CD4-positive, CD25-positive, alpha-beta regulatory T cell (primary cell): ENCODE data around the gene SDK1. TPM values are rescaled to one million over a fixed set of nuclear protein-coding genes. Genes with fewer than 3 reads are reported as not detected.

Source experiments
- ATAC-seq, 2 donors: fragments of 150-1000 bp; cut with Tn5 transposase; one replicate each; pipeline ENCODE4 v1.10.0; 2021; ENCODE audit warnings: low read depth in 2 of 2, moderate number of reproducible peaks in 2 of 2, moderate library complexity in 1 of 2
- DNase-seq, 3 donors: peaks; one replicate each; pipeline versions ENCODE4 v3.0.0 to v3.0.0-alpha.2; 2012 to 2022; ENCODE audit warnings: mixed read lengths in 1 of 3
- H3K27ac ChIP-seq: one replicate; pipeline ENCODE4 v1.7.0; 2013; ENCODE audit warnings: mild to moderate bottlenecking, low read length; ENCODE audit not compliant: insufficient read depth, poor library complexity, severe bottlenecking
- H3K27me3 ChIP-seq: one replicate; pipeline ENCODE4 v1.7.0; 2013; ENCODE audit warnings: low read length; ENCODE audit not compliant: control insufficient read depth, insufficient read depth
- H3K36me3 ChIP-seq: one replicate; pipeline ENCODE4 v1.7.0; 2013; ENCODE audit warnings: mild to moderate bottlenecking, low read length, moderate library complexity; ENCODE audit not compliant: control insufficient read depth, insufficient read depth
- H3K4me1 ChIP-seq: 2 replicates; pipeline ENCODE4 v1.7.0; 2013; ENCODE audit warnings: mild to moderate bottlenecking, low read length; ENCODE audit not compliant: insufficient read depth, control insufficient read depth, poor library complexity, severe bottlenecking
- H3K4me3 ChIP-seq: one replicate; pipeline ENCODE4 v1.7.0; 2013; ENCODE audit warnings: low read depth, mild to moderate bottlenecking, low read length, moderate library complexity
- H3K9me3 ChIP-seq, 2 experiments: 1 replicate in 1 of 2; 2 replicates in 1 of 2; pipeline ENCODE4 v1.7.0; 2013; ENCODE audit warnings: low read length in 2 of 2, mild to moderate bottlenecking in 1 of 2, moderate library complexity in 1 of 2; ENCODE audit not compliant: control insufficient read depth in 2 of 2
- H3K27ac Mint-ChIP-seq, 3 donors: one replicate each; pipeline ENCODE4 v1.8.0; 2020 to 2022; ENCODE audit warnings: mild to moderate bottlenecking in 3 of 3, mixed read lengths in 3 of 3, moderate library complexity in 2 of 3
- H3K27me3 Mint-ChIP-seq: one replicate; pipeline ENCODE4 v1.8.0; 2022; ENCODE audit warnings: mild to moderate bottlenecking, mixed read lengths
- H3K36me3 Mint-ChIP-seq: one replicate; pipeline ENCODE4 v1.8.0; 2020; ENCODE audit warnings: mixed read lengths
- H3K4me1 Mint-ChIP-seq, 4 donors: one replicate each; pipeline ENCODE4 v1.8.0; 2020 to 2022; ENCODE audit warnings: mixed read lengths in 4 of 4, mild to moderate bottlenecking in 1 of 4
- H3K4me3 Mint-ChIP-seq, 4 donors: one replicate each; pipeline ENCODE4 v1.8.0; 2020 to 2022; ENCODE audit warnings: mild to moderate bottlenecking in 4 of 4, mixed read lengths in 4 of 4, moderate library complexity in 3 of 4
- H3K9me3 Mint-ChIP-seq, 7 donors: one replicate each; pipeline ENCODE4 v1.8.0; 2020 to 2022; ENCODE audit warnings: mixed read lengths in 7 of 7, mild to moderate bottlenecking in 3 of 7, moderate library complexity in 2 of 7
- polyA plus RNA-seq, 4 donors: library from polyadenylated mRNA; unstranded; fragments of 300-500 nt; fragmentation: Illumina TruSeq; gene quantifications; one replicate each; pipeline ENCODE4 v1.2.3, GENCODE V29; 2021
- total RNA-seq: library from RNA; stranded (reverse); gene quantifications from one replicate; pipeline ENCODE4 v1.2.3, GENCODE V29; 2022

SDK1 gene
- total and polyA plus RNA-seq, 5 donors from 2014 or later: 0.47 TPM; not detected in 4

- Mint-ChIP-seq H3K4me1 (no peaks in the 10 kb centered on the region), H3K4me3 (no peak overlapping the region), H3K27me3 (no peaks in the 10 kb centered on the region), H3K27ac (no peak overlapping the region), H3K36me3 (no peaks in the 10 kb centered on the region), H3K9me3 (no peaks in the 10 kb centered on the region)
- ATAC-seq: no peak
- Histone ChIP-seq H3K27me3 (no peaks in the 10 kb centered on the region), H3K4me1 (no peaks in the 10 kb centered on the region), H3K4me3 (no peak overlapping the region), H3K36me3 (no peaks in the 10 kb centered on the region), H3K27ac (no peak overlapping the region), H3K9me3 (peaks cover 0 to 3% of the 10 kb centered on the region in 2 experiments)
- DNase-seq: no peak
Observed at GRCh38 chr7:4268040-4268965, 967.3 kb downstream of the SDK1 start.

GRCh38 chr7:4269086-4269485, 968.0 kb downstream of the SDK1 start:
- no peaks in the 10 kb centered on the region for H3K4me1 ChIP-seq
- H3K9me3 Mint-ChIP-seq: peaks cover 0 to 3% (median 0%) of the 10 kb centered on the region in 7 donors
- H3K36me3 ChIP-seq: no peaks in the 10 kb centered on the region
- no peaks in the 10 kb centered on the region for H3K27me3 Mint-ChIP-seq
- ATAC-seq: no peak
- H3K36me3 Mint-ChIP-seq: no peaks in the 10 kb centered on the region
- H3K27me3 ChIP-seq: no peaks in the 10 kb centered on the region
- H3K27ac Mint-ChIP-seq: no peak overlapping the region
- no peak for DNase-seq
- H3K4me3 ChIP-seq: no peak overlapping the region
- H3K9me3 ChIP-seq: peaks cover 0 to 3% of the 10 kb centered on the region in 2 experiments
- no peak overlapping the region for H3K4me3 Mint-ChIP-seq
- no peak overlapping the region for H3K27ac ChIP-seq
- no peaks in the 10 kb centered on the region for H3K4me1 Mint-ChIP-seq

DNA sequence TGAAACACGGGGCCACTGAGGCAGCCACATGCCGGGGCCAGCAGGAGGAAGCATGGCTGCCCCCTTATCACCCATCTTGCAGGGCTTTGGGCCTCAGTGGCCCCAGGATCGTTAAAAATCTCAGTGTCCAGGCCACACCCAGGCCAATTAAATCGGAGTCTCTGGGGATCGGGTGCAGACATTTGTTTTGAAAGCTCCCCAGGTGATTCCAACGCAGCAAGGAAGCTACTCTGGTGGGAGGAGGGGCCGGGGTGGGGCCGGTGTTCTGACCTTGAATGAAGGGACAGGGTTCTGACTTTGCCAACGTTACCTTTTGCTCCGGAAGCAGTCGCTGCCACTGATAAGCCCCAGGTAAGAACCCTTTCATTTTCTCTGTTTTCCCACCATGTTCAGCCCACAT, 968.7 kb downstream of the SDK1 start:
- Histone ChIP-seq H3K27me3 (no peaks in the 10 kb centered on the region), H3K36me3 (no peaks in the 10 kb centered on the region), H3K27ac (no peak overlapping the region), H3K9me3 (peaks cover 0 to 3% of the 10 kb centered on the region in 2 experiments), H3K4me1 (no peaks in the 10 kb centered on the region), H3K4me3 (no peak overlapping the region)
- Mint-ChIP-seq H3K9me3 (peaks cover 0 to 5% (median 0%) of the 10 kb centered on the region in 7 donors), H3K27ac (no peak overlapping the region), H3K27me3 (no peaks in the 10 kb centered on the region), H3K4me1 (no peaks in the 10 kb centered on the region), H3K36me3 (no peaks in the 10 kb centered on the region), H3K4me3 (no peak overlapping the region)
- DNase-seq (no peak), ATAC-seq (no peak)

GRCh38 chr7:4270268-4270667, 969.2 kb downstream of the SDK1 start:
- H3K36me3 ChIP-seq: no peaks in the 10 kb centered on the region
- ATAC-seq (no peak), DNase-seq (no peak)
- H3K4me1 ChIP-seq: no peaks in the 10 kb centered on the region
- peaks cover 0 to 3% of the 10 kb centered on the region in 2 experiments for H3K9me3 ChIP-seq
- H3K4me1 Mint-ChIP-seq: no peaks in the 10 kb centered on the region
- peaks cover 0 to 5% (median 0%) of the 10 kb centered on the region in 7 donors for H3K9me3 Mint-ChIP-seq
- H3K36me3 Mint-ChIP-seq: no peaks in the 10 kb centered on the region
- H3K4me3 ChIP-seq: no peak overlapping the region
- H3K27ac ChIP-seq: no peak overlapping the region
- no peak overlapping the region for H3K27ac Mint-ChIP-seq
- H3K4me3 Mint-ChIP-seq: no peak overlapping the region
- H3K27me3 Mint-ChIP-seq: no peaks in the 10 kb centered on the region
- no peaks in the 10 kb centered on the region for H3K27me3 ChIP-seq

DNA sequence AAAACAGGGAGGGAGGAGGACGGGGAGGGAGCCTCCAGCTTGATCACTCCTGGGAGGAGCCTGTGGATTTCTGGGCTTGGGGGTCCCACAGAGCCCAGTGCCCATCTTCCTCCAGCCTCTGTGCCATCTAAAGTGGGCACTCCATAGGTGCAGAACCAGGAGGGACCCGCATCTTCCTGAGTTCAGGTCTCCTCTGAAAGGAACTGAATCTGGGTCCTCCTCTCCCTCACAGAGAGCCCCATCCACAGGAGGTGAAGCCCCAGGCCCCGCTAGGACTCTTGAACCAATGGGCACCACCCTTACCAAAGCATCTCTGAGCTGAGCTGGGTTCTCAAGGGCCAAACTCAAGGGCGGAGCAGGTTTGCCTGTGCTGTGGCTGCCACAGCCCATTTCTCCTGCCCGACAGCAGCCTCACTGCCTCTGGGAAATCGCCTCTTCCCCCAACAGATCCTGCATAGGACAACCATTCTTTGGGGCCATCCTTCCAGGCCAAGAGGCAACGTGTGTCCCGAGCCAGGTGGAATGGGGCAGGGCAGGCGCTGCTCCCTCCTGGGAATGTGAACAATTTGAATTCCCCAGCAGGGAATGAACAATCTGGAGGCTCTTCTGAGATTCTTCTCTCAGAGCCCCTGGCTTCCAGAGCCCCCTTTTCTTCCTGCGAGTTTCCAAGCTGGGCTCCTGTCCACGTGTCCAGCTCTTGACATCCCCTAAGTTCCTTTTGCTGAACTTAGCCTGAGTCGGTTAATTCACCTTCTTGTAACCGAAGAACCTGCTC, 970.1 kb downstream of the SDK1 start:
- H3K9me3 Mint-ChIP-seq: peaks cover 0 to 5% (median 0%) of the 10 kb centered on the region in 7 donors
- no peak for ATAC-seq
- H3K4me1 Mint-ChIP-seq: no peaks in the 10 kb centered on the region
- no peak overlapping the region for H3K4me3 Mint-ChIP-seq
- DNase-seq: no peak
- Histone ChIP-seq H3K27ac (no peak overlapping the region), H3K9me3 (peaks cover 0 to 3% of the 10 kb centered on the region in 2 experiments), H3K4me3 (no peak overlapping the region), H3K4me1 (no peaks in the 10 kb centered on the region), H3K36me3 (no peaks in the 10 kb centered on the region), H3K27me3 (no peaks in the 10 kb centered on the region)
- H3K27me3 Mint-ChIP-seq: no peaks in the 10 kb centered on the region
- H3K27ac Mint-ChIP-seq: no peak overlapping the region
- no peaks in the 10 kb centered on the region for H3K36me3 Mint-ChIP-seq

- Mint-ChIP-seq H3K27ac (no peak overlapping the region), H3K4me1 (no peaks in the 10 kb centered on the region), H3K4me3 (no peak overlapping the region), H3K9me3 (peaks cover 0 to 5% (median 0%) of the 10 kb centered on the region in 7 donors), H3K27me3 (no peaks in the 10 kb centered on the region), H3K36me3 (no peaks in the 10 kb centered on the region)
- ATAC-seq (no peak), DNase-seq (no peak)
- peaks cover 0 to 3% of the 10 kb centered on the region in 2 experiments for H3K9me3 ChIP-seq
- H3K4me1 ChIP-seq: no peaks in the 10 kb centered on the region
- no peaks in the 10 kb centered on the region for H3K36me3 ChIP-seq
- H3K4me3 ChIP-seq: no peak overlapping the region
- H3K27ac ChIP-seq: no peak overlapping the region
- H3K27me3 ChIP-seq: no peaks in the 10 kb centered on the region
Observed at GRCh38 chr7:4271716-4272015, 970.6 kb downstream of the SDK1 start.

- no peak for ATAC-seq
- Histone ChIP-seq H3K4me3 (no peak overlapping the region), H3K27ac (no peak overlapping the region), H3K9me3 (peaks cover 0 to 3% of the 10 kb centered on the region in 2 experiments), H3K4me1 (no peaks in the 10 kb centered on the region), H3K36me3 (no peaks in the 10 kb centered on the region), H3K27me3 (no peaks in the 10 kb centered on the region)
- no peaks in the 10 kb centered on the region for H3K4me1 Mint-ChIP-seq
- no peak overlapping the region for H3K4me3 Mint-ChIP-seq
- peaks cover 0 to 5% (median 2%) of the 10 kb centered on the region in 7 donors for H3K9me3 Mint-ChIP-seq
- H3K27me3 Mint-ChIP-seq: no peaks in the 10 kb centered on the region
- no peak overlapping the region for H3K27ac Mint-ChIP-seq
- DNase-seq: no peak
- H3K36me3 Mint-ChIP-seq: no peaks in the 10 kb centered on the region
Observed at GRCh38 chr7:4272141-4272540, 971.1 kb downstream of the SDK1 start.
